ENCODE data around the gene MEIOSIN. TPM values are rescaled to one million over a fixed set of nuclear protein-coding genes. Genes with fewer than 3 reads are reported as not detected.

Gene MEIOSIN
- polyA plus RNA-seq, 1 of the 3 experiments (the other 2 are of a cell fraction), result 0.03 TPM

DNA sequence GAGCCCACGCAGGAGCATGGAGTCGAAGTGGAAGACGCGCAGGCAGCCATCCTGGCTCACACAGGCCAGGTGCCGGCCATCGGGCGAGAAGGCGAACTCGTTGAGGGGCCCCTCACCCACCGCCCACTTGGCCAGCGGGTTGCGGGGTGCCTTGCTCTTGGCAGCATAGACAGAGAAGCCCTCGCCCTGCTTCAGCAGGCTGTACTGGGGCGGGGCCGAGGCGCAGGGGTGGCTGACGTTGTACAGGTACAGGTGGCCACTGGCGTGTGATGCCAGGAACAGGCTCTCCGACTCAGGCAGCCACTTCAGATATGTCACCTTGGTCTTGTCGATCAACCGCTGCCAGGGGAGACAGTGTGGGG lies 53.3 kb downstream of the MEIOSIN start:
- Histone ChIP-seq H3K27ac (ENCODE audit: low read depth in 2 of 2, low read length in 1 of 2) (no peak overlapping the region), H3F3A (replicated peaks; ENCODE audit: insufficient read depth) (peaks cover 14% of the 10 kb centered on the region), H3K9me2 (no peaks in the 10 kb centered on the region), H3K27me3 (ENCODE audit: insufficient read depth) (no peaks in the 10 kb centered on the region), H2AFZ (ENCODE audit: low read depth) (no peak overlapping the region), H3K79me2 (ENCODE audit: insufficient read depth) (peaks cover 73% of the 10 kb centered on the region), H3K9ac (no peak overlapping the region), H3K4me3 (ENCODE audit: low read depth in 2 of 2, low read length in 1 of 2) (no peak overlapping the region), H3K9me3 (no peaks in the 10 kb centered on the region), H3K4me1 (ENCODE audit: control insufficient read depth in 1 of 2, insufficient read depth in 2 of 2, low read depth in 1 of 2, low read length in 1 of 2) (peaks cover 21 to 32% of the 10 kb centered on the region in 2 experiments; a peak in 3 of 4 replicates), H3K36me3 (replicated peaks in 1 of 2; ENCODE audit: control insufficient read depth in 1 of 2, insufficient read depth in 2 of 2, low read length in 1 of 2) (peaks cover 27 to 41% of the 10 kb centered on the region in 2 experiments), H4K20me1 (ENCODE audit: insufficient read depth) (no peaks in the 10 kb centered on the region), H3K4me2 (no peak overlapping the region)
- WGBS (ENCODE audit: low lambda C conversion rate), result 95% methylated on average over 15 of the region's 21 CpGs
- ChIA-PET POLR2A (interaction anchor here (0.7 kb wide), 1 partner anchor 16 kb away, joined by 3 read pairs; no protein-coding TSS in a partner anchor), CTCF (interaction anchor here (1.3 to 2.9 kb wide), 3 partner anchors 12 to 31 kb away, joined by 3 to 12 read pairs (median 4); partner anchors contain the start of gene SIX5)
- no peak for TF ChIP-seq SMC3 (IDR thresholded peaks at IDR 0.05; ENCODE audit: low read depth, low read length)
- TF ChIP-seq RXRA (IDR thresholded peaks at IDR 0.05; ENCODE audit: borderline replicate concordance, low read depth), result no peak
- TF ChIP-seq, protein P1, sequence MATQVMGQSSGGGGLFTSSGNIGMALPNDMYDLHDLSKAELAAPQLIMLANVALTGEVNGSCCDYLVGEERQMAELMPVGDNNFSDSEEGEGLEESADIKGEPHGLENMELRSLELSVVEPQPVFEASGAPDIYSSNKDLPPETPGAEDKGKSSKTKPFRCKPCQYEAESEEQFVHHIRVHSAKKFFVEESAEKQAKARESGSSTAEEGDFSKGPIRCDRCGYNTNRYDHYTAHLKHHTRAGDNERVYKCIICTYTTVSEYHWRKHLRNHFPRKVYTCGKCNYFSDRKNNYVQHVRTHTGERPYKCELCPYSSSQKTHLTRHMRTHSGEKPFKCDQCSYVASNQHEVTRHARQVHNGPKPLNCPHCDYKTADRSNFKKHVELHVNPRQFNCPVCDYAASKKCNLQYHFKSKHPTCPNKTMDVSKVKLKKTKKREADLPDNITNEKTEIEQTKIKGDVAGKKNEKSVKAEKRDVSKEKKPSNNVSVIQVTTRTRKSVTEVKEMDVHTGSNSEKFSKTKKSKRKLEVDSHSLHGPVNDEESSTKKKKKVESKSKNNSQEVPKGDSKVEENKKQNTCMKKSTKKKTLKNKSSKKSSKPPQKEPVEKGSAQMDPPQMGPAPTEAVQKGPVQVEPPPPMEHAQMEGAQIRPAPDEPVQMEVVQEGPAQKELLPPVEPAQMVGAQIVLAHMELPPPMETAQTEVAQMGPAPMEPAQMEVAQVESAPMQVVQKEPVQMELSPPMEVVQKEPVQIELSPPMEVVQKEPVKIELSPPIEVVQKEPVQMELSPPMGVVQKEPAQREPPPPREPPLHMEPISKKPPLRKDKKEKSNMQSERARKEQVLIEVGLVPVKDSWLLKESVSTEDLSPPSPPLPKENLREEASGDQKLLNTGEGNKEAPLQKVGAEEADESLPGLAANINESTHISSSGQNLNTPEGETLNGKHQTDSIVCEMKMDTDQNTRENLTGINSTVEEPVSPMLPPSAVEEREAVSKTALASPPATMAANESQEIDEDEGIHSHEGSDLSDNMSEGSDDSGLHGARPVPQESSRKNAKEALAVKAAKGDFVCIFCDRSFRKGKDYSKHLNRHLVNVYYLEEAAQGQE (IDR thresholded peaks at IDR 0.05; ENCODE audit: low read depth, low read length), result no peak
- no peak for TF ChIP-seq NRF1 (IDR thresholded peaks at IDR 0.05; ENCODE audit: low read depth, low read length)
- TF ChIP-seq ELF1 (IDR thresholded peaks at IDR 0.05), result no peak
- TF ChIP-seq GABPA (IDR thresholded peaks at IDR 0.05; ENCODE audit: low read depth), result no peak
- TF ChIP-seq, protein P2, sequence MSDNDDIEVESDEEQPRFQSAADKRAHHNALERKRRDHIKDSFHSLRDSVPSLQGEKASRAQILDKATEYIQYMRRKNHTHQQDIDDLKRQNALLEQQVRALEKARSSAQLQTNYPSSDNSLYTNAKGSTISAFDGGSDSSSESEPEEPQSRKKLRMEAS (IDR thresholded peaks at IDR 0.05; ENCODE audit: low read depth), result no peak
- TF ChIP-seq, protein P3, sequence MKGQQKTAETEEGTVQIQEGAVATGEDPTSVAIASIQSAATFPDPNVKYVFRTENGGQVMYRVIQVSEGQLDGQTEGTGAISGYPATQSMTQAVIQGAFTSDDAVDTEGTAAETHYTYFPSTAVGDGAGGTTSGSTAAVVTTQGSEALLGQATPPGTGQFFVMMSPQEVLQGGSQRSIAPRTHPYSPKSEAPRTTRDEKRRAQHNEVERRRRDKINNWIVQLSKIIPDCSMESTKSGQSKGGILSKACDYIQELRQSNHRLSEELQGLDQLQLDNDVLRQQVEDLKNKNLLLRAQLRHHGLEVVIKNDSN (IDR thresholded peaks at IDR 0.05; ENCODE audit: borderline replicate concordance, low read depth), result no peak
- no peak for TF ChIP-seq YY1 (IDR thresholded peaks at IDR 0.05; ENCODE audit: low read depth)
- TF ChIP-seq GATA2 (CRISPR knock-in tag; IDR thresholded peaks at IDR 0.05), result no peak
- no peak for TF ChIP-seq NFIC (IDR thresholded peaks at IDR 0.05; ENCODE audit: borderline replicate concordance)
- no peak for TF ChIP-seq MXI1 (IDR thresholded peaks at IDR 0.05; ENCODE audit: low read depth, low read length)
- TF ChIP-seq, protein P4, sequence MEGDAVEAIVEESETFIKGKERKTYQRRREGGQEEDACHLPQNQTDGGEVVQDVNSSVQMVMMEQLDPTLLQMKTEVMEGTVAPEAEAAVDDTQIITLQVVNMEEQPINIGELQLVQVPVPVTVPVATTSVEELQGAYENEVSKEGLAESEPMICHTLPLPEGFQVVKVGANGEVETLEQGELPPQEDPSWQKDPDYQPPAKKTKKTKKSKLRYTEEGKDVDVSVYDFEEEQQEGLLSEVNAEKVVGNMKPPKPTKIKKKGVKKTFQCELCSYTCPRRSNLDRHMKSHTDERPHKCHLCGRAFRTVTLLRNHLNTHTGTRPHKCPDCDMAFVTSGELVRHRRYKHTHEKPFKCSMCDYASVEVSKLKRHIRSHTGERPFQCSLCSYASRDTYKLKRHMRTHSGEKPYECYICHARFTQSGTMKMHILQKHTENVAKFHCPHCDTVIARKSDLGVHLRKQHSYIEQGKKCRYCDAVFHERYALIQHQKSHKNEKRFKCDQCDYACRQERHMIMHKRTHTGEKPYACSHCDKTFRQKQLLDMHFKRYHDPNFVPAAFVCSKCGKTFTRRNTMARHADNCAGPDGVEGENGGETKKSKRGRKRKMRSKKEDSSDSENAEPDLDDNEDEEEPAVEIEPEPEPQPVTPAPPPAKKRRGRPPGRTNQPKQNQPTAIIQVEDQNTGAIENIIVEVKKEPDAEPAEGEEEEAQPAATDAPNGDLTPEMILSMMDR (IDR thresholded peaks at IDR 0.05), result no peak
- TF ChIP-seq POLR2AphosphoS5 (IDR thresholded peaks at IDR 0.05; ENCODE audit: low read depth, low read length), result no peak
- no peak for TF ChIP-seq FOSL2 (IDR thresholded peaks at IDR 0.05; ENCODE audit: borderline replicate concordance, low read depth)
- TF ChIP-seq FOXM1 (IDR thresholded peaks at IDR 0.05; ENCODE audit: low read depth), result no peak
- no peak for TF ChIP-seq PBX3 (IDR thresholded peaks at IDR 0.05)
- TF ChIP-seq TCF12 (IDR thresholded peaks at IDR 0.05), result no peak
- no peak for TF ChIP-seq SIN3A (IDR thresholded peaks at IDR 0.05; ENCODE audit: borderline replicate concordance, low read depth, low read length)
- no peak for TF ChIP-seq EZH2phosphoT487 (IDR thresholded peaks at IDR 0.05; ENCODE audit: borderline replicate concordance, low read depth)
- DNase-seq, result no peak

All from SK-N-SH (cell line).